Measurements from ENCODE around the gene CAST.
"Not testable (repeated sequence)": the region's sequence is repeated elsewhere in the genome, so short reads cannot be mapped to it uniquely, and the experiment has no call there.

Gene CAST

GRCh38 chr5:96734871-96735325 is 72.7 kb downstream of the CAST start:
- no peak for DNase-seq (ENCODE audit: low read depth, low spot score)
- peaks cover 19% of the 10 kb centered on the region for H3K36me3 ChIP-seq (ENCODE audit: insufficient read depth, insufficient read length, low read length)
- no peaks in the 10 kb centered on the region for H3K4me1 ChIP-seq (ENCODE audit: insufficient read depth, insufficient read length)
- TF ChIP-seq SUZ12 (IDR thresholded peaks at IDR 0.05; ENCODE audit: extremely low read depth, insufficient read depth, insufficient read length) (no peak), YY1 (IDR thresholded peaks at IDR 0.05; ENCODE audit: insufficient read depth, insufficient read length) (no peak), ZNF274 (IDR thresholded peaks at IDR 0.05; ENCODE audit: low read depth, low read length) (no peak)
- H3K4me3 ChIP-seq (ENCODE audit: insufficient read length, low read depth): no peak overlapping the region
- no peaks in the 10 kb centered on the region for H3K27me3 ChIP-seq (ENCODE audit: insufficient read depth, insufficient read length)
- no peaks in the 10 kb centered on the region for H3K9me3 ChIP-seq (ENCODE audit: insufficient read depth, low read length)
- H3K9ac ChIP-seq (ENCODE audit: insufficient read length, low read depth): no peak overlapping the region

- Histone ChIP-seq H3K4me1 (ENCODE audit: insufficient read depth, insufficient read length) (no peaks in the 10 kb centered on the region), H3K9me3 (ENCODE audit: insufficient read depth, low read length) (no peaks in the 10 kb centered on the region), H3K4me3 (ENCODE audit: insufficient read length, low read depth) (no peak overlapping the region), H3K27me3 (ENCODE audit: insufficient read depth, insufficient read length) (no peaks in the 10 kb centered on the region), H3K36me3 (ENCODE audit: insufficient read depth, insufficient read length, low read length) (peaks cover 31% of the 10 kb centered on the region), H3K9ac (ENCODE audit: insufficient read length, low read depth) (no peak overlapping the region)
- no peak for TF ChIP-seq ZNF274 (IDR thresholded peaks at IDR 0.05; ENCODE audit: low read depth, low read length)
- no peak for DNase-seq (ENCODE audit: low read depth, low spot score)
Observed at GRCh38 chr5:96736937-96737336, 74.8 kb downstream of the CAST start.

- no peak overlapping the region for H3K9ac ChIP-seq (ENCODE audit: insufficient read length, low read depth)
- H3K27me3 ChIP-seq (ENCODE audit: insufficient read depth, insufficient read length): no peaks in the 10 kb centered on the region
- H3K36me3 ChIP-seq (ENCODE audit: insufficient read depth, insufficient read length, low read length): peaks cover 57% of the 10 kb centered on the region
- no peak for DNase-seq (ENCODE audit: low read depth, low spot score)
- TF ChIP-seq SUZ12 (IDR thresholded peaks at IDR 0.05; ENCODE audit: extremely low read depth, insufficient read depth, insufficient read length): no peak
- no peak for TF ChIP-seq ZNF274 (IDR thresholded peaks at IDR 0.05; ENCODE audit: low read depth, low read length)
- no peak for TF ChIP-seq YY1 (IDR thresholded peaks at IDR 0.05; ENCODE audit: insufficient read depth, insufficient read length)
- H3K4me3 ChIP-seq (ENCODE audit: insufficient read length, low read depth): no peak overlapping the region
- H3K4me1 ChIP-seq (ENCODE audit: insufficient read depth, insufficient read length): peaks cover 4% of the 10 kb centered on the region
- no peaks in the 10 kb centered on the region for H3K9me3 ChIP-seq (ENCODE audit: insufficient read depth, low read length)
Observed at GRCh38 chr5:96741106-96741505, 78.9 kb downstream of the CAST start.

GRCh38 chr5:96741891-96742309 is 79.7 kb downstream of the CAST start:
- Histone ChIP-seq H3K36me3 (ENCODE audit: insufficient read depth, insufficient read length, low read length) (peaks cover 59% of the 10 kb centered on the region), H3K4me1 (ENCODE audit: insufficient read depth, insufficient read length) (peaks cover 4% of the 10 kb centered on the region), H3K4me3 (ENCODE audit: insufficient read length, low read depth) (no peak overlapping the region), H3K9ac (ENCODE audit: insufficient read length, low read depth) (no peak overlapping the region), H3K9me3 (ENCODE audit: insufficient read depth, low read length) (no peaks in the 10 kb centered on the region), H3K27me3 (ENCODE audit: insufficient read depth, insufficient read length) (no peaks in the 10 kb centered on the region)
- TF ChIP-seq ZNF274 (IDR thresholded peaks at IDR 0.05; ENCODE audit: low read depth, low read length) (no peak), SUZ12 (IDR thresholded peaks at IDR 0.05; ENCODE audit: extremely low read depth, insufficient read depth, insufficient read length) (no peak), YY1 (IDR thresholded peaks at IDR 0.05; ENCODE audit: insufficient read depth, insufficient read length) (no peak)
- DNase-seq (ENCODE audit: low read depth, low spot score): no peak

GRCh38 chr5:96742538-96742937 is 80.4 kb downstream of the CAST start:
- peaks cover 57% of the 10 kb centered on the region for H3K36me3 ChIP-seq (ENCODE audit: insufficient read depth, insufficient read length, low read length)

GRCh38 chr5:96743065-96743768 is 81.0 kb downstream of the CAST start:
- TF ChIP-seq ZNF274 (IDR thresholded peaks at IDR 0.05; ENCODE audit: low read depth, low read length) (no peak), SUZ12 (IDR thresholded peaks at IDR 0.05; ENCODE audit: extremely low read depth, insufficient read depth, insufficient read length) (no peak), YY1 (IDR thresholded peaks at IDR 0.05; ENCODE audit: insufficient read depth, insufficient read length) (no peak)
- Histone ChIP-seq H3K9me3 (ENCODE audit: insufficient read depth, low read length) (no peaks in the 10 kb centered on the region), H3K9ac (ENCODE audit: insufficient read length, low read depth) (no peak overlapping the region), H3K4me1 (ENCODE audit: insufficient read depth, insufficient read length) (peaks cover 4% of the 10 kb centered on the region), H3K27me3 (ENCODE audit: insufficient read depth, insufficient read length) (no peaks in the 10 kb centered on the region), H3K4me3 (ENCODE audit: insufficient read length, low read depth) (no peak overlapping the region), H3K36me3 (ENCODE audit: insufficient read depth, insufficient read length, low read length) (peaks cover 59% of the 10 kb centered on the region)
- no peak for DNase-seq (ENCODE audit: low read depth, low spot score)

More at GRCh38 chr5:96742538-96742937, 80.4 kb downstream of the CAST start:
- Histone ChIP-seq H3K4me3 (ENCODE audit: insufficient read length, low read depth) (no peak overlapping the region), H3K9ac (ENCODE audit: insufficient read length, low read depth) (no peak overlapping the region), H3K4me1 (ENCODE audit: insufficient read depth, insufficient read length) (peaks cover 4% of the 10 kb centered on the region), H3K9me3 (ENCODE audit: insufficient read depth, low read length) (no peaks in the 10 kb centered on the region), H3K27me3 (ENCODE audit: insufficient read depth, insufficient read length) (no peaks in the 10 kb centered on the region)
- DNase-seq (ENCODE audit: low read depth, low spot score): no peak
- no peak for TF ChIP-seq SUZ12 (IDR thresholded peaks at IDR 0.05; ENCODE audit: extremely low read depth, insufficient read depth, insufficient read length)
- no peak for TF ChIP-seq ZNF274 (IDR thresholded peaks at IDR 0.05; ENCODE audit: low read depth, low read length)
- TF ChIP-seq YY1 (IDR thresholded peaks at IDR 0.05; ENCODE audit: insufficient read depth, insufficient read length): no peak

- TF ChIP-seq ZNF274 (IDR thresholded peaks at IDR 0.05; ENCODE audit: low read depth, low read length): no peak
- TF ChIP-seq SUZ12 (IDR thresholded peaks at IDR 0.05; ENCODE audit: extremely low read depth, insufficient read depth, insufficient read length): no peak
- no peak for TF ChIP-seq YY1 (IDR thresholded peaks at IDR 0.05; ENCODE audit: insufficient read depth, insufficient read length)
- Histone ChIP-seq H3K4me1 (ENCODE audit: insufficient read depth, insufficient read length) (peaks cover 4% of the 10 kb centered on the region), H3K36me3 (ENCODE audit: insufficient read depth, insufficient read length, low read length) (peaks cover 55% of the 10 kb centered on the region), H3K4me3 (ENCODE audit: insufficient read length, low read depth) (no peak overlapping the region), H3K27me3 (ENCODE audit: insufficient read depth, insufficient read length) (no peaks in the 10 kb centered on the region), H3K9me3 (ENCODE audit: insufficient read depth, low read length) (no peaks in the 10 kb centered on the region), H3K9ac (ENCODE audit: insufficient read length, low read depth) (no peak overlapping the region)
- no peak for DNase-seq (ENCODE audit: low read depth, low spot score)
Observed at GRCh38 chr5:96743805-96744204, 81.6 kb downstream of the CAST start.

- DNase-seq (ENCODE audit: low read depth, low spot score); H3K4me1 ChIP-seq (ENCODE audit: insufficient read depth, insufficient read length); H3K9ac ChIP-seq (ENCODE audit: insufficient read length, low read depth); H3K4me3 ChIP-seq (ENCODE audit: insufficient read length, low read depth); H3K9me3 ChIP-seq (ENCODE audit: insufficient read depth, low read length); H3K27me3 ChIP-seq (ENCODE audit: insufficient read depth, insufficient read length): not testable (repeated sequence)
- H3K36me3 ChIP-seq (ENCODE audit: insufficient read depth, insufficient read length, low read length): peaks cover 53% of the 10 kb centered on the region
Observed at GRCh38 chr5:96744218-96744617, 82.0 kb downstream of the CAST start.

Data from NT2/D1 (cell line).